Thyroid gland (tissue), 4 donors: Measurements from ENCODE around the gene SLC6A19. TPM values are rescaled to one million over a fixed set of nuclear protein-coding genes. Genes with fewer than 3 reads are reported as not detected.

ENCODE experiments used
- DNase-seq, 2 donors: peaks; one replicate each; pipeline ENCODE4 v3.0.0-alpha.2; 2019
- H3K27ac ChIP-seq, 3 donors: fragments of 200-600 bp; sonication (generic); 1 replicate in 2 of 3; 2 replicates in 1 of 3; pipeline ENCODE4 v1.5.1; 2016 to 2019; ENCODE audit warnings: mild to moderate bottlenecking in 1 of 3, moderate library complexity in 1 of 3
- H3K27me3 ChIP-seq: fragments of 200-600 bp; sonication (generic); one replicate; pipeline ENCODE4 v1.5.1; 2019
- H3K36me3 ChIP-seq, 2 donors: fragments of 200-600 bp; sonication (generic); one replicate each; pipeline ENCODE4 v1.5.1; 2016 to 2019
- H3K4me1 ChIP-seq, 2 donors: fragments of 200-600 bp; sonication (generic); one replicate each; pipeline ENCODE4 v1.5.1; 2017 to 2019
- H3K4me3 ChIP-seq, 3 donors: fragments of 200-600 bp; sonication (generic); replicated peaks in 1 of 3; 1 replicate in 2 of 3; 2 replicates in 1 of 3; pipeline ENCODE4 v1.5.1; 2016; ENCODE audit warnings: mild to moderate bottlenecking in 1 of 3
- H3K9me3 ChIP-seq: fragments of 200-600 bp; sonication (generic); one replicate; pipeline ENCODE4 v1.5.1; 2017
- CTCF ChIP-seq, 6 experiments: fragments of 200-600 bp in 3 of 6; fragments of 450-650 bp in 3 of 6; sonication (generic) in 3 of 6; IDR thresholded peaks; one replicate each; pipeline ENCODE4 v1.5.1; 2016 to 2019; ENCODE audit warnings: antibody characterized with exemption in 6 of 6, mild to moderate bottlenecking in 2 of 6, inconsistent platforms in 1 of 6, moderate library complexity in 1 of 6
- POLR2A ChIP-seq, 2 donors: fragments of 450-650 bp; IDR thresholded peaks; one replicate each; pipeline ENCODE4 v1.6.1; 2017; ENCODE audit warnings: antibody characterized with exemption in 2 of 2, mild to moderate bottlenecking in 2 of 2, moderate library complexity in 1 of 2
- WGBS, 2 donors: methylation state at CpG; one replicate each; pipeline ENCODE4 v1.1.5; 2017; 5-methylcytosine and 5-hydroxymethylcytosine counted together
- intact Hi-C: fragments of 100-400 bp; cut with DNase I; formaldehyde crosslinking; loops from one replicate; pipeline ENCODE4 v1.15.1; 2023
- total RNA-seq, 4 donors: library from RNA; depleted of rRNA; stranded (reverse); fragments of >200 nt; gene quantifications; one replicate each; pipeline ENCODE4 v1.2.3, GENCODE V29; 2016

SLC6A19 gene
- total RNA-seq, 4 donors from 2014 or later: not detected

GRCh38 chr5:1180096-1180495 is 21.3 kb upstream of the SLC6A19 start:
- TF ChIP-seq CTCF (IDR thresholded peaks at IDR 0.05) (no peak), POLR2A (IDR thresholded peaks at IDR 0.05) (no peak)
- no peak overlapping the region for H3K4me3 ChIP-seq
- no peak overlapping the region for H3K27ac ChIP-seq
- DNase-seq: no peak
- no peaks in the 10 kb centered on the region for H3K4me1 ChIP-seq
- H3K27me3 ChIP-seq: no peaks in the 10 kb centered on the region
- no peaks in the 10 kb centered on the region for H3K36me3 ChIP-seq
- no CpG with 5 or more reads among the region's 20 CpGs for WGBS, 2 donors
- intact Hi-C loops: no loop called here
- no peaks in the 10 kb centered on the region for H3K9me3 ChIP-seq

GRCh38 chr5:1180841-1181271 is 20.5 kb upstream of the SLC6A19 start:
- no peaks in the 10 kb centered on the region for H3K27me3 ChIP-seq
- H3K4me3 ChIP-seq: no peak overlapping the region
- DNase-seq: no peak
- 67 to 75% methylated on average over 12 to 19 of the region's 20 CpGs for WGBS, 2 donors
- no peak overlapping the region for H3K27ac ChIP-seq
- no peaks in the 10 kb centered on the region for H3K36me3 ChIP-seq
- no peak for TF ChIP-seq CTCF (IDR thresholded peaks at IDR 0.05)
- no peak for TF ChIP-seq POLR2A (IDR thresholded peaks at IDR 0.05)
- H3K9me3 ChIP-seq: no peaks in the 10 kb centered on the region
- intact Hi-C loops: no loop called here
- H3K4me1 ChIP-seq: peaks cover 0 to 4% of the 10 kb centered on the region in 2 donors

- intact Hi-C loops: no loop called here
- no peak for TF ChIP-seq POLR2A (IDR thresholded peaks at IDR 0.05)
- TF ChIP-seq CTCF (IDR thresholded peaks at IDR 0.05): no peak
- no peak overlapping the region for H3K27ac ChIP-seq
- WGBS, 2 donors: 80 to 85% methylated on average over 20 to 22 of the region's 27 CpGs
- no peak overlapping the region for H3K4me3 ChIP-seq
- no peaks in the 10 kb centered on the region for H3K27me3 ChIP-seq
- no peak for DNase-seq
- no peaks in the 10 kb centered on the region for H3K9me3 ChIP-seq
- H3K4me1 ChIP-seq: peaks cover 0 to 6% of the 10 kb centered on the region in 2 donors
- no peaks in the 10 kb centered on the region for H3K36me3 ChIP-seq
These were observed 19.7 kb upstream of the SLC6A19 start for GRCh38 chr5:1181451-1182359.

GRCh38 chr5:1182360-1182632 is 19.1 kb upstream of the SLC6A19 start:
- WGBS, 2 donors: 77 to 96% methylated on average over 3 of the region's 7 CpGs
- H3K9me3 ChIP-seq: no peaks in the 10 kb centered on the region
- no peak for DNase-seq
- intact Hi-C loops: no loop called here
- H3K4me3 ChIP-seq: no peak overlapping the region
- H3K36me3 ChIP-seq: no peaks in the 10 kb centered on the region
- TF ChIP-seq CTCF (IDR thresholded peaks at IDR 0.05) (no peak), POLR2A (IDR thresholded peaks at IDR 0.05) (no peak)
- H3K27ac ChIP-seq: no peak overlapping the region
- no peaks in the 10 kb centered on the region for H3K27me3 ChIP-seq
- peaks cover 0 to 6% of the 10 kb centered on the region in 2 donors for H3K4me1 ChIP-seq

- intact Hi-C loops: no loop called here
- Histone ChIP-seq H3K36me3 (no peaks in the 10 kb centered on the region), H3K27me3 (no peaks in the 10 kb centered on the region), H3K27ac (no peak overlapping the region), H3K4me1 (peaks cover 0 to 6% of the 10 kb centered on the region in 2 donors), H3K9me3 (no peaks in the 10 kb centered on the region), H3K4me3 (no peak overlapping the region)
- whole genome bisulfite sequencing, 2 donors: 60 to 69% methylated on average over 26 to 27 of the region's 31 CpGs
- no peak for DNase-seq
- no peak for TF ChIP-seq POLR2A (IDR thresholded peaks at IDR 0.05)
- TF ChIP-seq CTCF (IDR thresholded peaks at IDR 0.05): no peak
These were observed 18.6 kb upstream of the SLC6A19 start for GRCh38 chr5:1182633-1183423.
